T1000 (cell line): ENCODE results near the gene MATN4.

ENCODE experiments used
- DNase-seq: peaks from one replicate; lab custom pipeline; 2025; ENCODE audit warnings: mixed read lengths; lab: John Stamatoyannopoulos, UW

The MATN4 gene

DNA sequence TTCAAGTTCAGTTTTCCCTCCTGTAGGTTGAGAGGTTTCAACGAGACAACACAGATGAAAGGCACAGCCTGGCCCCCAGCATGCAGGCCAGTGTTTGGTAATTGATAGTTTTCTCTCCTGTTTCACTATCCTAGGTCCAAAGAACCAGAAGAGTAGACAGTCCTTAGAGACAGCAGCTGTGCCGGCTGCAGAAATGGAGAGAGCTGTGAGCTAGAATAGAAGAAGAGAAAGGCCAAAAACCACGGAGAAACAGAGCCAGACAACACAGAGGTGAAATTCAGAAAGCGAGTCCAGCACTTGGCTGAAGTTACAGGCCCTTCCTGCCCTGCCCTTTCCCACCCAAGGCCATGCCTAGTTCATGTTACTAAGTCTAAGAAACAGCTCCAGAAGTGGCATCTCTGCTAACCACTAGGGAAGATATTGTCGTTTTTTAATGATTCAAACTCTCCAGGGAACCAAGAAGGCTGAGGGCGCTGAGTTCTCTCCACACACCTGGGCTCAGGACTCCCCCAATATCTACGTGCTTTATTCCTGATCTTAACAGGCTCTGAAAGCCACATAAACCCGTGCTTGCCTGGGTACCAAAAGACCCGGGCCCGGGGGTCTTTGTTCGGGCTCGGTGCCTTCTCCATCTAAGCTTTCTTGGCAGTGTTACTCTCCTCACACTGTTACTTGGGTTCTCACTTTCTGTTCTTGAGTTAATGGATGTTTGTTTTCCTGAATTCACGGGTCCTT, 18.0 kb downstream of the MATN4 start:
- DNase-seq, result no peak

DNA sequence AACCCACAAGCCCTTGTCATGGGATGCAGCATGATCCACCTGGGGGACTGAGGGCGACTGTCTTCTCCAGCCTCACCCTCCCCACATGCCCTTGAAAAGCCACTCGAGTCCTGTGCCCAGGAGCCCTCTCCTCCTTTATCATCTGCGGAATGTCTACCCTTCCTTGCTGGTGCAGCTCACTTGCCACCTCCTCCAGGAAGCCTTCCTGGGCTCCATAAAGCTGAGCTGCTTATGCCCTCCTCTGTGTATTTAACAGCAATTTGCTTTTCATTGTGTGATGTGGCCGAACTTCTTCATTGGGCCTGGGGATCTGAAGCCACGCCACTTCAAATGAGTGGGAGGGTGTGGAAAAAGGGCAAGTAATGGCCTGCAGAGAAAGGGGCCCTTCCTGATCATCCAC, 19.2 kb downstream of the MATN4 start:
- DNase-seq, result no peak

DNA sequence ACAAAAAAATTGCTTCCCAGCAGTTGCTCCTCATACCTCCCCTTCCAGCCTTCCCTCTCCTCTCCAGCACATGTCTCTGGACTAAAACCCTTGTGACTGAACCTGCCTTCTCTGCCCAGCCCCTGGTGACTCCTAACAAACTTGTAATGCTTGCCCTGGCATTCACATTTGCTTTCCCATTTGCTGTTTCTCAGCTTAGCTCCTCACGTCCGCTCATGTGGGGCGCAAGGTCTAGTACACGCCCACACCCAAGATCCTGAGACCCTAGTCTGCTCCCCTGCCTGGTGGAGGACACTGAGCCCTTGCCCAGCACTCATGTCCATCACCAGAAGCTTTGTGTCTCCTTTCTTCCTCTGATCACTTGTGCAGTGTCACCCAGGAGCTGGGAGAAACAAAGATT, 19.7 kb downstream of the MATN4 start:
- DNase-seq, result no peak

DNA sequence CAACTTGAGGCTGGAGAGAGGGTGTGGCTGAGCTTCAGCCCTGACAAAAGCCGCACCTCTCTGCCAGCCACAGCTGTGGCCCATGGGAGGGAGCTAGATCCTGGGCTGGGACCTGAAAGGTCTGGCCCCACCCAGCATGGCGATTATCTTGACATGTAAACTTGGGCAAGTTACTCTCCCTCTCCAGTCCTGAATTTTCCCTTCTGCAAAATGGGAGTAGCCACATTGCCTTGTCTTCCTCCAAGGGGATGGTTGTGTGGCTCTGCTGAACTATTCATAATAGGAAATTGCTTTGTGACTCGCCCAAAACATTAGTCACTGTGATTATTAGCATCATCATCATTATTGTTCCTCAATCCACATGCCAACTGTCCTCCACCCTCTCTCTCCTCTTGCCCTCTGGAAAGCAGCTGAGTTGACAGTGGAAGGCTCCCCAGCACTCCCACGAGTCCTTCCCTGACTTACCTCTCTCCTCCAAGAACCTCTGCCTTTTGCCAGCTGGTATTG, 24.5 kb downstream of the MATN4 start:
- DNase-seq, result no peak

DNA sequence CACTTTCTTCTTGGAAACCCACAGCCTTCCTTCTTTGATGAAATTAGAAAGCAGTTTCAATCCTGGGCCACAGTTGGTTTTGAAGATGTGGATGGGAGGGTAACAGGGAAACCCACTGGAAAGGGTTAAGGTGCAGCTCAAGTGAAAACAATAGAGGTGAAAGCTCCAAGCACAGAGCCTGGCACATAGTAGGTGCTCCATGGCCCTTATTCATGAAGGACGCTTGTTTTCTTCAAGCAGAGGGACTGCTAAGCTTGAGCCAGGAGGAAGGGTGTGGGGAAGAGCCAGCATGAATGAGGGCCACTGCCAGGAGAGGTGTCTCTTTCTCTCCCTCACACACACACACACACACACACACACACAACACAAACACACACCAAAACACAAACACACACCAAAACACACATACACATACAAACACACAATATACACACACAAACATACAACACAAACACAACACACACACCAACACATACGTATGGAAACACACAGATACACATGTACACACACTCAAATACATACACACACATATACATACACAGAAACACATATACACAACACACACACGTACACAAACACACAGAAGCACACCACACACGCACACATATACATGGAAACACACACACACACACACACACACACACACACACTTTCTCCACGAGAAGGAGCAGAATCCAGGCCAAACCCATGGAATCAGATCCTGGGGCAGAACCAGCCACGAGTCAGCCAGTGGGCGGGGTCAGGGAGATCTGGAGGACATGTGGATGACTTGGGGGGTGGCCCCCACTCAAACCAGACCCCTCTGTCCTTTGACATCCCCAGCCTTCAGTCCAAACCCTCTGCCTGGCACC, 25.2 kb downstream of the MATN4 start:
- DNase-seq, result no peak

DNA sequence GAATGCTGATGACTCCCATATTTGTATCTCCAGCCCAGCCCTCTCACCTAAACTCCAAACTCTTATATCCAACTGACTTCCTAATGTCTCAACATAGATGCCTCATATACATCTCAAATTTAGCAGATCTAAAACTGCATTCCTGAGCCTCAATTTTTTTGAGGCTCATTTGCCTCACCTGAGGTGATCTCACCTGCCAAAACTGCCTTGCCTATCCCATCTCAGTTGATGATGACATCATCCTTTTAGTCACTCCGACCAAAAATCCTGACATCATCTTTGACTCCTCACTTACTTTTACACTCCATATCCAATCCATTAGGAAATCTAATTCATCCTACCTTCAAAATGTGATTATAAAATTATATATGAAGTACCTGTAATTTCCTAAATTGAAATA, 28.1 kb downstream of the MATN4 start:
- no peak for DNase-seq

DNA sequence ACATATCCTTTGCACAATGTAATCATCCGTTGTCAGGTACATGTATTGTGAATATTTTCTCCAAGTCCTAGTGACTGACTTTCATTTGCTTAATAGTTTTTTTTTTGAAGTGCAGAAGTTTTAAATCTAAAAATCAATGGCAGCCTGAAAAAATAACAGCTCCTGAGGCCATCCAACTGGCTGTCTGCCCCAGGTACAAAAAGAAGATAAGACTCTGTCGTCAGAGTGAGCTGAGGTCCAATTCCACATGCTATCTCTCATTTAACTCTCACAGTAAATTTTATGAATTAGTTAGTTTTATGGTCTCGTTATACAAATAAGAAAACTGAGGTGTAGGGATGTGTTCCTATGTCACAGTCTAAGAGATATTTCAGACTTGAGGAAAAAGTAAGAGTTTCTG, 32.8 kb downstream of the MATN4 start:
- no peak for DNase-seq

DNA sequence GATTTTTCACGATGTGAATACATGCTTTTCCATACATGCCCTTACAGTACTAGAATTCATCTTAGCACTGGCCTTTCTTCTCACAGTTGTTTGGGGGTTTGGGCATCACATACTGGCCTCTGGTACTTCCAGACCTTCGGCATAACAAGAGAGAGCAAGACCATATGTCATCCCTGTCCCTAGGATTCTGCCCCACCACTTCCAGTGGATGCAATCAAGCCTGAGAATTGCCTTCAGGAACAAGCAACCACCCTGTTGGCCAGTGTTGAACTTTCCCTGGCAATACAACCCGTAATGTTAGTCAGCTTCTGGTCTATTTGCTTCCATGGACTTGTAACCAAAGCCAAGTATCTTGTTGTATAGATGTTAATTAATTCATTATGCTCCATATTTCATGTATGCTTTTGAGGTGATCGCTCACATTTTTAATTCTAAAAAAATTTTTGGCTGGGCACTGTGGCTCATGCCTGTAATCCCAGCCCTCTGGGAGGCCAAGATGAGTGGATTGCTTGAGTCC, 38.3 kb downstream of the MATN4 start:
- no peak for DNase-seq

DNA sequence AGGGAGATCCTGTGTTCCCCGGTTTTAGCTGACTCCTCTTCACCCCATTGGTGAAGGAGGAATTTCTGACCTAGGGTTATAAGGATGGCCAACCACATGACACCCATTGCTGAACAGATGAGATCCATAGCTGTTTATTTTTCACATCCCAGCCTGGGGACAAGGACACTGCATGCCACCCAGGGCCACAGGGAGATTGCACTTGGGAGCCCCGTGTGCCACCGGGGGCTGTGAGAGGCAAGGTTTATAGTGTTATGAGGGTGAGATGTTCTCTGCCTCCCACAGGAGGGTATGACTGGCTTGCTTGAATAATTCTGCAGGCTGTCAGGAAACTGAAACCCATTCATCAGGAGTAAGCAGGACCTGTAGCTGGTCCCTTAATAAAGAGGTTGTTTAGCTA, 39.0 kb downstream of the MATN4 start:
- no peak for DNase-seq

DNA sequence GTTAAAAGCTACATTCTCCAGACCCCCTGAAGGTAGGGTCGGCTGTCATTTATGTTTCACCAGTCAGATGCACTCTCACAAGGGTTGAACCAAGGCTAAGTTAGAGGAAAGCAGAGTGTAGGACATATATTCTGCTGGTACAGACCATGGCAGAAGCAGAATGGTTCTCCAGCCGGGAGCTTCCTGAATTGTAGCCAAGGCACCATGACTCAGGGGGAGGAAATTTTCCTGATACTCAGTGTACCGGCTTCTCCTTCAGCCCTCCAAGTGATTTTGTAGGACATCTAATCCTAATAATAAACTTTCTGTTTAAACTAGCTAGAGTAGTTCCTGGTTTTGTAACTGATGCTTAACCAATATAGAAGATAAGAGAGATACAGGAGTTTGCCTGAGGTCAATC, 39.6 kb downstream of the MATN4 start:
- no peak for DNase-seq

DNA sequence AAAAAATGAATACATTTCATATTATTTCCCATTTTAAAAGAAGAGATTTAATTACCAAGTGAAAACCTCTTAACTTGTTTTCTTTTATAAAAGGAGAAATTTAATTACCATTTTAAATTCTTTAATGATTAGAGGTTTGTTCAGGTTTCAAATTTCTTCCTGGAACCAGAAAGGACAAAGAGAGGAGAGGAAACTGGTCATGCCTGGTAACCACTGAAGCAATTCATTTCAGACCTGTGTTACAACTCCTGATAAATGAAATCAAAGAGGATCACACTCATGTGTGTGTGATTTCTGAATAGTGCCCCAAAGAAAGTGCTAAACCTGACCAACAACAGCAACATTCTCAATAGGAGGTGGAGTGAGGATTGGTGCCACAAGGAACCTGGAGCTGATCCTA, 41.1 kb downstream of the MATN4 start:
- DNase-seq, result no peak

DNA sequence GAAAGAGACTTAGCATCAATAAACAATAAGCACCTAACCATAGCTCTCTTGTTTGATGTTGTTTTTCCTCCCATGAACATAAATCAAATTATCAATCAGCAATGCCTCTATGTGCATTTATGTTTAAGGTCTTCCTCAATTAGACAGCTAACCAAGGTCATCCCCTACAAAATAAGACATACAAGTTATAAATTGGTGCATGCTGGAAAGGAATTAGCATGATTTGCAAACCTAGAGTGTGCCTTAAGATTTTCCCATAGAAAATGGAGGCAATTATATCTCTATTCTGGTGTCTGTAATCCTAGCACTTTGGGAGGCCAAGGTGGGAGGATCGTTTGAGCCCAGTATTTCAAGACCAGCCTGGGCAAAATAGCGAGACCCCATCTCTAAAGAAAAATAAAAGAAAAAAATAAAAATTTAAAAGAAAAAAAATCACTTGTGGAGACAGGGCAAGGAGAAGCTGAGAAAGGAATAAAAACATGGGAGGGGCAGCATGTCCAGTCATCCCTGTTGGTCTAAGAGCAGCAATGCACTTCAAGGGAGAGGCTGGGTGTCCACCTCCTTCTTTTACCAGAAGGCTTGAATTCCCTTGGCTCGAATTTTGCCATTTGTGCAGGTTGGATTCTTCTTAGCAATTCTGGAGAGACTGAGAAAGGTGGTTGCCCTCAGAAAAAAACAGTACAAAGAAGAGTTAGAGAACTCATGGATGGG, 44.4 kb downstream of the MATN4 start:
- DNase-seq, result no peak

DNA sequence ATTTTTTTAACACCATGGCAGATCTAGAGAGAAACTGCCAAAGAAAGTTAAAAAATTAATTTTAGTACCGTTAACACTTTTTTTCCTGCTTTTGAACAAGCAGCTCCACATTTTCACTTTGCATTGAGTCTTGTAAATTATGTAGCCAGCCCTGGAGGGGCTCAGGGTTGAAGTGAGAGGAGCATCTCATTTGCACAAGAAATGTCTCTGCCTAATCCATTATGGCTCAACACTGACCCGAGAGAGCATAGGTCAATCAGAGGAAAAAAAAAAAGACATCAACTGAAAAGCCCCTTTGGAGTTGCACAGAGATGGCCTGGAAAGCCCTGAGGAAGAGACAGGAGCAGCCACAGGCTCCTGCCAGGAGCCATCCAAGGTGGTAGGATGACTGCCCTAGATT, 49.4 kb downstream of the MATN4 start:
- no peak for DNase-seq

DNA sequence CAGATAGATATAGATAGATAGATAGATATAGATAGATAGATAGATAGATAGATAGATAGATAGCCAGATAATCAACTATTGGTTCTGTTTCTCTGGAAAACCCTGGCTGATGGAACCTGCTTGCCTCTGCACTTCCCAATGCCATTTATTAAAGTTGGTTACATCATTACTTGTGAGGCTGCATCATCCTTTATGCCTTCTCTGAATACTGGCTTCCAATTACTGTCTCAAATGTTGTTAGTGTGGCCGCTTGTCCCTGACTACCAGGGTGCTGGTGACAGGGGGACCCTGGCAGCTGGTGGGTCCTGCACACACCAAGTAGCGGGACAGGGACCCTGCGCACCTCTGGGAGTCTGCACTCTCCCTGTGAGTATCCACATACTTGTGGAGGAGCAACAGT, 49.8 kb downstream of the MATN4 start:
- no peak for DNase-seq

DNA sequence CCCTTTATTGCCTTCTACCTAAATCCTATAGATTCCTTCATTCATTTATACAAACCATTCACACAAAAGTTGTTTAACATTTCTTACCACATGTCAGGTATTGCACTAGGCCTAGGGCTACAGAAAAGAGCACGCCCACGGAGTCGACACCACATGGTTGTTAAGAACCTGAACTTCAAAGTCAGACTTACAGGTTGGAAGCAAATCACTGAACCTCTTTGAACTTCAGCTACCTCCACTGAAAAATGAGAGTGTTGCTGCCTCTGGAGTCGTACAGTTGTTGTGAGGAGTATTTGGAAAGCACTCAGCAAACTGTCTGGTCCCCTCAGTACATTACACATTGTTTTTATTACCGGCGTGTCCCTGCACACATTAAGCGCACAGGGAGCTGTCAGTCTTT, 50.4 kb downstream of the MATN4 start:
- DNase-seq, result no peak

DNA sequence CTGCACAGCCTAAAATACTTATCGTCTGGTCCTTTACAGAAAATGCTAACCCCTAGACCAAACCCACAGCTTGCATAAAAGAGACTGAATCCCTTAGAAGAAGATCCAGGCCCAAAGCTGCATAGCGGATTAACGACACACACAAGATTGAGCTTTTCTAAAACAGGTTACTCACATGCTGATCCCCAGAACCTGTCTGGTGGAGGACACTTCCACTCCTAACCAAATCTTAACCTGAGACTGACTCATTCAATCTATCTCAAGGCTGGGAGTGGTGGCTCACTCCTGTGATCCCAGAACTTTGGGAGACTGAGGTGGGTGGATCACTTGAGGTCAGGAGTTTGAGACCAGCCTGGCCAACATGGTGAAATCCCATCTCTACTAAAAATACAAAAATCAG, 50.9 kb downstream of the MATN4 start:
- no peak for DNase-seq

DNA sequence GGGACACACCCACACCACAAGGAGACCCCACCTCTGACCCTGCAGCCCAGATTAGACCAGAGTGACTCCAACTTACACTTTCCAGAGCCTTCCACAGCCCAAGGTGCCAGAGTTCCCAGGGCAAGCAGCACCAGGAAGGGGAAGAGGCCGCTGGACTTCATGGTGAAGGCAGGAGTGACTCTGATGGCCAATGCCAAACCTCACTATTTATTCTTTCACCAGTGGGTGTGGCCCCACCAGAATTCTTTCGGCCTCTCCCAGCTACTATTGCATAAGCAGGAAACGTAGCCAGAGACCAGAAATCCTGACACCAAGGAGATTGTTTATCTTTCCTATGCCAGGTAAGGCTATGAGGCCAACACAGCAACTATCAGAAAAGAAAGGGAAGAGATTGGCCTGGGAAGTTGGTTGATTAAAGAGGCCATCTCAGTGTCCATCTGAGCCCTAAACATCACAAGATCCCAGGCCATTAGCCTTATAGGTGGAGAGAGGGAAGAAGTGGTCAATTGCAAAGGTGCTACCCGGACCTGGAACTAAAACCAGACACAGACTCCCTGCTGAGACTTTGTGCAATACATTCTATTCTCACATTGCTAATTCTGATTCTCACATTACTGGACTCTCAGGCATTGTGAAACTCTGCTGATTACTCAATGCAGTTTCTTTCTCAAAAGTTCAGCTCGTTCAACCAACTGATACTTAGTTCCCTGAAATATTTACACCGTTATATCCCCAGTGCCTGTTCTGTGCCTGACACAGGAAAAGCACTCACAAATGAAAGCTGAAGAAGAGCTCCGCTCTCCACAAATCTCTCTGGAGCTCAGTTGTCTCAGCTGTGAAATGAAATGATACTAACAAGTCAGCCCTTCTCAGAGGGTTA, 53.5 kb downstream of the MATN4 start, which contains the start of gene SLPI:
Gene SLPI, minus strand, starts transcription at position 182 of the 880 bp plus-strand sequence. Its CDS starts 21 bp downstream, at position 161.
- DNase-seq, result no peak

DNA sequence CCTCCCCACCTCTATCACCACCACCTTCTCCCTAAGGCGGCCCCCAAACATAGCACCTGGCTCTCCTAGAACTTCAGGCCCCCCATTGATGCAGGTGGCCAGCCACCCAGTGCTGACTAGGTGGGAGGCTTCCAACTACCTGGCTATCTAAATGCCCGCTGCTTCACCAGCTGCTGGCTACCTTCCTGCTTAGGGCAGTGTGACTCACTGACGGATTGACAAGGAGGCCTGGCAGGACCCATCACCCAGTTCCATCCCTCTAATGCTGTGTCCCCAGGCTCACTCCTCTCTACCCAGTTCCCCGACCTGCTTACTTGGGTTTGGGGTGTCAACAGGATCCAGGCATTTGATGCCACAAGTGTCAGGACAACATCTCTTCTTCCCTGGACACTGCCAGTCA, 54.8 kb downstream of the MATN4 start:
- DNase-seq, result no peak

DNA sequence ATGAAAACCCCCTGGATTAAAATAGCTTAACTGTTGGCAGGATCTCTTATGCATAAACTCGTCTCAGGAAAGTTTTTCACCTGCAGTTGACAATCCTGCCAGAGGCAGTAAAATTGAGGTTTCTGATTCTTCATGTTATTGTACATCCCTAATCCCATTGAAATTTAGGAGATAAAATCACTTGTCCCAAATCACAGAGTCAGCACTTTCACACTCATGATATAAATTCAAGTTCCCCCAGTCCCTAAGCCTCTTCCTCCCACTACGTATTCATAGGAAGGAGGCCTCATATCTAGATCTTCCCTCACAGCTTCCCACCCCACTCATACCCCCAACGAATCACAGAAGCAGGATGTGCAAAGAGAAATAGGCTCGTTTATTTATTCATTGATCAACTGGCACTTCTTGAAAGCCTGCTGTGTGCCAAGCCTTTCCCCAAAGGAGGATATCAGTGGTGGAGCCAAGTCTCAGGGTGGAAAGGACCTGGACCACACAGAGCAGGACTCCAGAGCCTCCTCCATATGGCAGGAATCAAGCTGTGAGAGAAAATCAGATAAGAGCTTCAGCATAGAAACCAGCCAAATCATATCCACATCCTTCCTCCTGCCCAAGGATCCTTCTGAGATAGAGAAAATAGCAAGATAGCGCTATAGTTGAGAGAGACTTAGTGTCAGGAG, 56.1 kb downstream of the MATN4 start:
- no peak for DNase-seq

DNA sequence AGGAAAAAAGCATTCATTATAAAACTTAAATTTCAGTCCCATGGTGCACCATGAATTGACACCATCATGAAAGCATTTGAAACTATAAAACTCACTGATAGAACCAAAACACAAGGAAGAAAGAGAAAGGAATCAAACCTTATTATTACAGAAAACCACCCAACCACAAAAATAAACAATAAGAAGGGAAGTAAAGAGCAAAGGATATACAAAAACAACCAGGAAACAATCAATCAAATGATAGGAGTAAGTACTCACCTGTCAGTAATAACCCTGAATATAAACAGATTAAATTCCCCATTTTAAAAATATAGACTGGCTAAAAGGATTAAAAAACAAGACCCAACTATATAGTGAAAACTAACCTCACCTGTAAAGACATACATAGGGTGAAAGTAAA, 59.5 kb downstream of the MATN4 start:
- no peak for DNase-seq

DNA sequence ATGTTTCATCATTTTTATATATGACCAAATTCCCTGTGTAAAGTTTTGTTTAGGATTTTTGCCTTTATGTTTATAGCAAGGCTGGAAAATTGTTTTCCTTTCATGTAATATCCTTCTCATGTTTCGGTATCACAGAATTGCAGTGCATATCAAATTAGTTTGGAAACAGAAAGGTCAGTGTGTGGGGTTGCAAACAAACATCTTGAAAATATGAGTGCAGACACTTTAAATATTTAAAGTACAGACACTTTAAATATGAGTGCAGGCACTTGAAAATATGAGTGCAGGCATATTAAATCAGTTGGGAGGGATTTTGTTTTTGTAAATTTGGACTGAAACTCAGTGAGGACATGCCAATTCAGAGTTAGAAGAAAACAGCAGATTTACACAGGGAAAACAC, 60.2 kb downstream of the MATN4 start:
- DNase-seq, result no peak
